Liver (tissue), 9 donors: ENCODE measurements around the gene INPP4A. TPM values are rescaled to one million over a fixed set of nuclear protein-coding genes. Genes with fewer than 3 reads are reported as not detected.

Experiments used
- DNase-seq: peaks from one replicate; pipeline ENCODE4 v3.0.0-alpha.2; 2017; ENCODE audit warnings: low spot score
- H3K27ac ChIP-seq, 2 donors: one replicate each; pipeline ENCODE4 v1.7.0; 2013; ENCODE audit warnings: inconsistent platforms in 2 of 2, low read length in 2 of 2, control low read depth in 1 of 2, low read depth in 1 of 2, mild to moderate bottlenecking in 1 of 2
- H3K27me3 ChIP-seq, 4 donors: one replicate each; pipeline versions ENCODE4 v1.6.1 to v1.7.0; 2013; ENCODE audit warnings: low read length in 3 of 4, inconsistent platforms in 1 of 4, mild to moderate bottlenecking in 1 of 4, moderate library complexity in 1 of 4; ENCODE audit not compliant: control insufficient read depth in 4 of 4, insufficient read depth in 4 of 4
- H3K36me3 ChIP-seq, 4 donors: one replicate each; pipeline versions ENCODE4 v1.6.1 to v1.7.0; 2013; ENCODE audit warnings: low read length in 3 of 4, mild to moderate bottlenecking in 3 of 4, low read depth in 1 of 4, moderate library complexity in 1 of 4; ENCODE audit not compliant: control insufficient read depth in 4 of 4, insufficient read depth in 3 of 4
- H3K4me1 ChIP-seq, 4 donors: one replicate each; pipeline versions ENCODE4 v1.6.1 to v1.7.0; 2013; ENCODE audit warnings: low read length in 3 of 4, mild to moderate bottlenecking in 3 of 4, moderate library complexity in 1 of 4; ENCODE audit not compliant: control insufficient read depth in 4 of 4, insufficient read depth in 4 of 4
- H3K4me3 ChIP-seq, 3 donors: one replicate each; pipeline versions ENCODE4 v1.6.1 to v1.7.0; 2013; ENCODE audit warnings: low read length in 3 of 3, control low read depth in 1 of 3, low read depth in 1 of 3, mild to moderate bottlenecking in 1 of 3
- H3K9ac ChIP-seq, 2 donors: one replicate each; pipeline ENCODE4 v1.7.0; 2013; ENCODE audit warnings: low read length in 2 of 2, mild to moderate bottlenecking in 2 of 2, moderate library complexity in 2 of 2, control low read depth in 1 of 2, low read depth in 1 of 2
- H3K9me3 ChIP-seq, 4 donors: one replicate each; pipeline versions ENCODE4 v1.6.1 to v1.7.0; 2013; ENCODE audit warnings: low read length in 3 of 4; ENCODE audit not compliant: control insufficient read depth in 4 of 4
- FOXA1 ChIP-seq: IDR thresholded peaks from 2 replicates; pipeline ENCODE4 v1.6.1; 2016; ENCODE audit warnings: antibody characterized with exemption
- FOXA2 ChIP-seq: IDR thresholded peaks from 2 replicates; pipeline ENCODE4 v1.6.1; 2016; ENCODE audit warnings: antibody characterized with exemption
- GABPA ChIP-seq, 2 donors: IDR thresholded peaks in 1 of 2; conservative IDR thresholded peaks in 1 of 2; 2 replicates each; pipeline ENCODE4 v1.6.1; 2016; ENCODE audit warnings: antibody characterized with exemption in 2 of 2, mild to moderate bottlenecking in 1 of 2, moderate library complexity in 1 of 2
- HNF4A ChIP-seq, 2 donors: conservative IDR thresholded peaks; 2 replicates each; pipeline ENCODE4 v1.6.1; 2016; ENCODE audit warnings: antibody characterized with exemption in 2 of 2, mild to moderate bottlenecking in 2 of 2
- JUND ChIP-seq, 2 donors: IDR thresholded peaks; 2 replicates each; pipeline ENCODE4 v1.6.1; 2016; ENCODE audit warnings: antibody characterized with exemption in 2 of 2
- NR2F2 ChIP-seq: IDR thresholded peaks from 2 replicates; pipeline ENCODE4 v1.6.1; 2016; ENCODE audit warnings: antibody characterized with exemption
- RAD21 ChIP-seq, 2 donors: IDR thresholded peaks; 2 replicates each; pipeline ENCODE4 v1.6.1; 2016; ENCODE audit warnings: antibody characterized with exemption in 2 of 2, mild to moderate bottlenecking in 2 of 2
- RXRA ChIP-seq, 2 donors: IDR thresholded peaks; 2 replicates each; pipeline ENCODE4 v1.6.1; 2017 to 2018; ENCODE audit warnings: antibody characterized with exemption in 2 of 2, mild to moderate bottlenecking in 1 of 2
- SP1 ChIP-seq: IDR thresholded peaks from 2 replicates; pipeline ENCODE4 v1.6.1; 2018; ENCODE audit warnings: antibody characterized with exemption, mild to moderate bottlenecking
- YY1 ChIP-seq: IDR thresholded peaks from 2 replicates; pipeline ENCODE4 v1.6.1; 2016; ENCODE audit warnings: antibody characterized with exemption, mild to moderate bottlenecking
- WGBS: extraction: QIAGEN DNeasy Blood & Tissue Kit; methylation state at CpG from one replicate; pipeline ENCODE4 v1.1.7; 2013; 5-methylcytosine and 5-hydroxymethylcytosine counted together
- polyA plus RNA-seq, 2 donors: library from polyadenylated mRNA; stranded (reverse) in 1 of 2; unstranded in 1 of 2; fragments of 200-250 nt in 1 of 2; fragments of >200 nt in 1 of 2; fragmentation: Nextera tagmentation in 1 of 2; extraction: Ambion mirVana in 1 of 2; gene quantifications; one replicate each; pipeline versions ENCODE4 v1.2.1 to v1.2.3, GENCODE V29; 2013 to 2015
- total RNA-seq, 2 donors: library from RNA; depleted of rRNA; stranded (reverse); fragments of >200 nt; gene quantifications; one replicate each; pipeline ENCODE4 v1.2.3, GENCODE V29; 2014
- TF ChIP-seq, protein P1 (sequence below): IDR thresholded peaks from 2 replicates; pipeline ENCODE4 v1.6.1; 2016; ENCODE audit warnings: antibody characterized with exemption
- TF ChIP-seq, protein P2 (sequence below): fragments of 150-350 bp; IDR thresholded peaks from 2 replicates; pipeline ENCODE4 v1.5.1; 2017; ENCODE audit warnings: improper control_type of control experiment, low read depth, low read length; ENCODE audit not compliant: missing input control
- TF ChIP-seq, protein P3 (sequence below): IDR thresholded peaks from 2 replicates; pipeline ENCODE4 v1.6.1; 2016; ENCODE audit warnings: antibody characterized with exemption
- donor health status: healthy.
- donor health status: healthy.
- donor health status: healthy.
- donor health status: healthy.
- donor health status: healthy.

INPP4A gene
- total and polyA plus RNA-seq, 4 donors, result 2.9 to 14.9 (median 7.2) TPM

DNA sequence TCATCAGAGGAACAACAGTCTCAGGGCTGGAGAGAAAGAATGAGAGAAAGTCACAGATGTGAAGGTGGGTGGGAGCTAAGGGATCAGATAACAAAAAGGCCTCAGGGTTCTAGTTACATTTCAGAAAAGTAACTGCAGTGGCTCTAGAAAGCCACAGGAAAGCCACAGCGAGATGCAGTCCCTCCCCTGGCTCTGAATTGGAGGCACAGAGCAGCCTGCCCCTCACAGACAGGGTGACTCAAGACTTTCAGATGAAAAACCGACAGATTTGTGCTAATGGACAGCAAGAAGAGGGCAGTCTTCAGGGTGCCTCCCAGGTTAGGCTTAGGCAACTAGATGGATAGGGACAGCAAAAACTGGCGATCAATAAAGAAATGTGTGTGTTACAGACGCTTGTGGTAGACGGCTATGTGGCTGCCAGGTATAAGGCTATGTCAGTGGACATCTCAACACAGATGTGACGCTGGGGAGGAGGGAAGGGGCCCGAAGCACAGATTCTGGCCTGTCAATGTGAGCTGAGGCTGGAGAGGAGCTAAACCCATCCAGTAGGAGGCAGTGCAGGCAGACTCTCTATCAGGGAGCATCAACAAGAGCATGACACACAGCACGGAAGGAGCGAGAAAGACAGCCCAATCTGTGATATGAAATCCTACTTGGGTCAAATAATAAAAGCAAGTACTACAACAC lies 189.9 kb downstream of the INPP4A start (continued):
- TF ChIP-seq, protein P1, sequence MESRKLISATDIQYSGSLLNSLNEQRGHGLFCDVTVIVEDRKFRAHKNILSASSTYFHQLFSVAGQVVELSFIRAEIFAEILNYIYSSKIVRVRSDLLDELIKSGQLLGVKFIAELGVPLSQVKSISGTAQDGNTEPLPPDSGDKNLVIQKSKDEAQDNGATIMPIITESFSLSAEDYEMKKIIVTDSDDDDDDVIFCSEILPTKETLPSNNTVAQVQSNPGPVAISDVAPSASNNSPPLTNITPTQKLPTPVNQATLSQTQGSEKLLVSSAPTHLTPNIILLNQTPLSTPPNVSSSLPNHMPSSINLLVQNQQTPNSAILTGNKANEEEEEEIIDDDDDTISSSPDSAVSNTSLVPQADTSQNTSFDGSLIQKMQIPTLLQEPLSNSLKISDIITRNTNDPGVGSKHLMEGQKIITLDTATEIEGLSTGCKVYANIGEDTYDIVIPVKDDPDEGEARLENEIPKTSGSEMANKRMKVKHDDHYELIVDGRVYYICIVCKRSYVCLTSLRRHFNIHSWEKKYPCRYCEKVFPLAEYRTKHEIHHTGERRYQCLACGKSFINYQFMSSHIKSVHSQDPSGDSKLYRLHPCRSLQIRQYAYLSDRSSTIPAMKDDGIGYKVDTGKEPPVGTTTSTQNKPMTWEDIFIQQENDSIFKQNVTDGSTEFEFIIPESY, result no peak
- TF ChIP-seq JUND (IDR thresholded peaks at IDR 0.05) (no peak), RXRA (IDR thresholded peaks at IDR 0.05) (no peak), GABPA (IDR thresholded peaks at IDR 0.05 in 1 of 2, conservative IDR thresholded peaks at IDR 0.05 in 1 of 2) (no peak), FOXA1 (no peak)

DNA sequence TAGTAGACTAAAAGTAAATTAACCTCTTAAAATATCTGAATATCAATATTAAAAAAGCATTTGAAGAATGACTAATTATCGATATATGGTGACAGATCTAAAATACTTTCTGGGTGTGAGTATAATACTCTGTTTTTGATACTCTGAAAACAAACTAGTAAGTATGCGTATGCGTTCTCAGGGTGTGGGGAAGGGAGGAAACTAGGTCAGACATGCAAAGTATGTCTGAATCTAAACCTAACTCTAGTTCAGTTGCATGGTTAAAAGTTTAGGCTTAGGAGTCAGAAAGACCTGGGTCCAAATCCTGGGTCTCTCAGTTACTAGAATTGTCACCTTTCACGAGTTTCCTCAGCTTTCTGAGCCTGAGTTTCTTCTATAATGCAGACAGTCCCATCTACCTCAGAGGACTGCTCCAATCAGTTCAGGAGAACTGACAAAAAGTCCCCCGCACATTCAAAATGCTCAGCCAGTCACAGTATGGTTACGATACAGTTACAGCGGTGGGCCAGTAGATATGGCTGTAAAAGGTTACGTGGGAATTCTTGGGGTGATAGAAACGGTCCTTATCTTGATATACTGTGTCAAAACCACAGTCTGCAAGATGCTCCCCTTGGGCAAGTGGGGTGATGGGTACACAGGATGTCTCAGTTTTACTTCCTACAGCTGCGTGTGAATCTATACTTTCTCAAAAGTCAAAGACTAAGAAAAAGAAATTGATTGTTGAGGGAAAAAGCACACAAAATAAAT lies 192.9 kb downstream of the INPP4A start:
- Histone ChIP-seq H3K4me1 (no peaks in the 10 kb centered on the region), H3K36me3 (peaks cover 0 to 18% (median 7%) of the 10 kb centered on the region in 4 donors), H3K27me3 (no peaks in the 10 kb centered on the region), H3K9ac (no peak overlapping the region), H3K27ac (no peak overlapping the region), H3K9me3 (no peaks in the 10 kb centered on the region), H3K4me3 (no peak overlapping the region)
- WGBS, result 79% methylated on average over 10 of the region's 10 CpGs
- TF ChIP-seq, protein P2, sequence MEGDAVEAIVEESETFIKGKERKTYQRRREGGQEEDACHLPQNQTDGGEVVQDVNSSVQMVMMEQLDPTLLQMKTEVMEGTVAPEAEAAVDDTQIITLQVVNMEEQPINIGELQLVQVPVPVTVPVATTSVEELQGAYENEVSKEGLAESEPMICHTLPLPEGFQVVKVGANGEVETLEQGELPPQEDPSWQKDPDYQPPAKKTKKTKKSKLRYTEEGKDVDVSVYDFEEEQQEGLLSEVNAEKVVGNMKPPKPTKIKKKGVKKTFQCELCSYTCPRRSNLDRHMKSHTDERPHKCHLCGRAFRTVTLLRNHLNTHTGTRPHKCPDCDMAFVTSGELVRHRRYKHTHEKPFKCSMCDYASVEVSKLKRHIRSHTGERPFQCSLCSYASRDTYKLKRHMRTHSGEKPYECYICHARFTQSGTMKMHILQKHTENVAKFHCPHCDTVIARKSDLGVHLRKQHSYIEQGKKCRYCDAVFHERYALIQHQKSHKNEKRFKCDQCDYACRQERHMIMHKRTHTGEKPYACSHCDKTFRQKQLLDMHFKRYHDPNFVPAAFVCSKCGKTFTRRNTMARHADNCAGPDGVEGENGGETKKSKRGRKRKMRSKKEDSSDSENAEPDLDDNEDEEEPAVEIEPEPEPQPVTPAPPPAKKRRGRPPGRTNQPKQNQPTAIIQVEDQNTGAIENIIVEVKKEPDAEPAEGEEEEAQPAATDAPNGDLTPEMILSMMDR, result no peak
- TF ChIP-seq, protein P3, sequence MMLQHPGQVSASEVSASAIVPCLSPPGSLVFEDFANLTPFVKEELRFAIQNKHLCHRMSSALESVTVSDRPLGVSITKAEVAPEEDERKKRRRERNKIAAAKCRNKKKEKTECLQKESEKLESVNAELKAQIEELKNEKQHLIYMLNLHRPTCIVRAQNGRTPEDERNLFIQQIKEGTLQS, result no peak
- TF ChIP-seq JUND (IDR thresholded peaks at IDR 0.05) (no peak), HNF4A (conservative IDR thresholded peaks at IDR 0.05) (no peak), SP1 (no peak), FOXA1 (no peak), FOXA2 (no peak), NR2F2 (no peak), YY1 (no peak), RAD21 (IDR thresholded peaks at IDR 0.05) (no peak), GABPA (IDR thresholded peaks at IDR 0.05 in 1 of 2, conservative IDR thresholded peaks at IDR 0.05 in 1 of 2) (no peak)
- TF ChIP-seq, protein P1, result no peak
- DNase-seq, result no peak
